Endometrium (tissue), 2 donors: ENCODE data around the gene SUMO3.

ENCODE experiments used
- FAIRE-seq: peaks from 2 replicates; lab custom pipeline; 2012; peaks lifted over from hg19 to GRCh38; lab: Jason Lieb, UNC
- donor health status: control.
- donor health status: control.

Gene SUMO3

DNA sequence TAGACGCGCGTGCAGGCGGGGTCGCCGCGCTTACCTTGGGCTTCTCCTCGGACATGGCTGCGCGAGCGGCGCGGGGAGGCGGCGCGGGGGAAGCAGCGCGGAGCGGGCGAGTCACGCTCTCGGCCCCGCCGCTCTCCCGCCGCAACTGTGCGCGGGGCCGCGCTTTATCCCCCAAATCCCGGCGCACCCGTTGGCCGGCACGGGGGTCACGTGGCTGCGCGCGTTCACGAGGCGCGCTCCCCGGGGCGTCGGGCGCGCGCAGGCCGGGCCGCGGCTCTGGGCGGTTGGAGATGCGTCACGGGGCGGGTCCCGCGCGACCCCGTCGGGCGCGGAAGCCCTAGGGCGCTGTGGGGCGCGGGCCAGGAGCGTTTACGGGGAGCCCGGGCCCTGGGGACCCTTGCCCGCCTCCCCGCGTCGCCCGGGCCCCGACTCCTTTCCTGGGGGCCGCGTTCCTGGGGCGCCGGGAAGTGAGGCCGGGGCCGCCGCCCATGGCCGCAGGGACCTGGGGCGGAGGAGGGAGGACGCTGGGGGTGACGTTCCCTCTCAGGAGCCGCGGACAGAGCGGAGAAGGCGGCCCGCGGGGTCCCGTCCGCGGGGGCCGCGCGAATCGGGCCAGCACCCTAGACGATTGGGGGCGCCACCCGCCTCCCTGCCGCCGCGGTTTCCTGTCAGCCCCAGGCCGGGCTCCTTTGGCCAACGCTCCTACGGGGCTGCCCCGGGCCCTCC is at the start of gene SUMO3:
TSS of gene SUMO3 (minus strand) at position 149 of the 726 bp plus-strand sequence. CDS start at position 55, 94 bp downstream.
- FAIRE-seq = no peak

DNA sequence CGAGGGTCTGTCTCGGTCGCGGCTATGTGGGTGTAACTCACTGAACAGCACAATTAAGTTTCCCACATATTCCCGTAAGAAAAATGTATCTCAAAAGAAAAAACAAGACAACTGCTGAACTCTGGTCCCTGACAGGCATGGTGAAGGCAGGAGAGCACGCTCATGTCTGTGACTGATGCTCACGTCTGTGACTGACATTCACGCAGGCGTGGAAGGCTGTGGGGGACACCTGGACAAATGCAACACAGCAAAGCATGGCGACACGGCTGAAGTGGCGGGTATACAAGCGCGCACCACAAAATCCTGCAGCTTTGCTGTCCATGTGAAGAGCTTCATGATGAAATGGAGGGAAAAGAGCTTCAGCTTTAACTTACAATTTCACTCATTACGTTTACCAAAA is 49.6 kb upstream of the SUMO3 start:
- FAIRE-seq = no peak

DNA sequence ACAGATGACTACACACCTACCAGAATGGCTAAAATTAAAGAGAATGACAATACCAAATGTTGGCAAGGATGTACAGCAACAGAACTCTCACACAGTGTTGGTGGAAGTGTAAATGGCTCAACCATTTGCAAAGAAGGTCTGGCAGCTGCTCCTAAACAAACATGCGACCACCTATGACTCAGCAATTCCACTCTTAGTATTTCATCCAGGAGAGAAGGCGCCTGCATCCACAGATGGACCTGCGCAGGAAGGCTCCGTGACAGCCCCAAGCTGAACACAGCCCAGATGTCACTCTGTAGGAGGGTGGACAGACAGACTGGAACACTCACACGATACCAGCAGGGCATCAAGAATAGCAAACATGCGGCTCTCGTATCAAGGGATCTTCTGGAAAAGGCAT is 48.9 kb upstream of the SUMO3 start:
- FAIRE-seq = no peak

DNA sequence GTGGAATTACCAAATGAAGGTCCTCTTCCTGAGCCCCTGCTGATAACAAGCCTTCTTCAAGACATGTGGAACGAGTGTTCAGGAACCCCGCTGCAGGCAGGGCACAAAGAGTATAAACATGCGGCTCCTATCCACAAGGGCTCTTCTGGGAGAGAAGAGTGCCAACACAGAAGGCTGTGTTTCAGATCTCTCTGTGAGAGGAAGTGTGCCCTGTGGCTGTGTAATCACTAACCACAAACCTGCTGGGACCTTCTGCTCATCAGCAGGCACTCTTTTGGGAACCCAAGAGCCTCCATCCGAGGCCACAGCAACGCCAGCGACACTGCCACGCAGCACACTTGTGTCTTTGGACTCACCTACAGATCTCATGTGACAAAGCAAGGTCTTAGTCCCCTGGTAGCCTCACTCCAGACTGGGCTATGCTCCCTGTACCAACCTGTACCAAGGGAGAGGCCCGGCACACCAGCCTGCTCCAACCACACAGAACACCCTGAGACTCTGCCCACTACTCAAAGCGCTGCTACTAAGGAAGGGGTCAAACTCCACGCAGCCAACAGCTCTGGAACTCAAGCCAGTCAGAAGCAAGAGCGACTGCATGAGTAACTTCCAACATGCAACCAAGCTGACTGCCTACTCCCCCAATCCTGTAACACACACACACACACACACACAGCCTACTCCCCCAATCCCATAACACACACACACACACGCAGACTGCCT is 47.9 kb upstream of the SUMO3 start:
- no peak for FAIRE-seq

DNA sequence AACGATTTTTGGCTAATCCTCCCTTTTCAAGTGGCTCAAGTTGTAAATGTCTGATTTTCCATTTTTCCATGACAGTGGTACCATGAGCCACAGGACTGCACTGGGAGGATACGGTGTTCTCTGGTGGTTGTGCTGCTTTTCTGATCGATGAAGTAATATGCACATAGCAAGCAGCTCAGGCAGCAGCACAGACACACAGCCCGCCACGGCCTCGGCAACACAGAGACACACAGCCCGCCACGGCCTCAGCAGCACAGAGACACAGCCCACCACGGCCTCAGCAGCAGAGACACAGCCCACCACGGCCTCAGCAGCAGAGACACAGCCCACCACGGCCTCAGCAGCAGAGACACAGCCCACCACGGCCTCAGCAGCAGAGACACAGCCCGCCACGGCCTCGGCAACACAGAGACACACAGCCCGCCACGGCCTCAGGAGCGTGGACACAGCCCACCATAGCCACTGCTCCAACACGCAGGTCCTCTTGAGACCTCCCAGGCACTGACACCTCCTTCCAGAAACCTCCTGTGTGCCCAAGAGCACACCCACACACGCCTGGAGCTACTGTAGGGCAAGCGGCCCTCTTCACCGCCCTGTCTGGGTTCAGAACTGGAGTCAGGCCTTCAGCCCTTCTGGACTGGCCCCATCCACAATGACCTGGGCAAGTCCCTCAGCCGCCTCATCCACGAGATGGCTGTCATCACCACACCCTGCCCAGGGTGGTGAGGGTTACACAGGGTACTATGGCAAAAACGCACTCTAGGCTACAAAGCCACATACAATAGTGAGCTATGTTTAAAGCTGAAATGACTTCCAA is 45.2 kb upstream of the SUMO3 start:
- FAIRE-seq = no peak

DNA sequence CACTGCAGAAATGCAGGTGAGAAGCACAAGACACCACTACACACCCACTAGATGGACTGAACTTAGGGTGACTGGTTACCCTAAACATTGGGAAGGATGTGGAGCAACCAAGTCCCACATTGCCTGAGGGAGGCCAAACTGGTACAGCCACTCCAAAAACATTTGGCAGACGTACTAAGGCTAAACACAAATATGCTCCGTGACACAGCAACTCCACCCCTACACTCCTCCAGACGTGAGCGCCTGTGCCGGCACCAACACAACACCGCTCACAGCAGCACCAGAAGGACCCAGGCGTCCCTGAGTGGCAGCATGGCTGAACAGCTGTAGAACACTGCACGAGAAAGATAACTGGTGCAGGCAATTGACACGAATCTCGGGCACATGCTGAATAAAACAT is 40.9 kb upstream of the SUMO3 start:
- FAIRE-seq = no peak

DNA sequence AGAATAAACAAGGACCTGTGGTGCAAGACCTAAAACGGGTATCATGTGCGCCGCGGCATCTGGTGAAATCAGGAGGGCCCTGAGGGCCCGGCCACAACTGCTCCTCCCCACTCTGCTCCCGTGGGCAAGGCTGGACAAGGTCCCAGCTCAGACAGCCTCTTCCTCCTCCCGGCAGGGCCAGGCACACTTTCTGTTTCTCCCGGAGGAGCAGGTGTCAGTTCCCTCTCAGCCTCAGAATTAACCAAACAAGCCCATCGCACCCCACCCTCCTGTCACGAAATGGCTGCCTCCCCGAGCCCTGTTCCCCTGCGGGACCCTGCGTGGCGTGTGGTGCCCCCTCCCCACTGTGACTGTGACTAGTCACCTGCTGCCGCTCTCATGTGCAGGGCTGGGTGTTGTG is 40.4 kb upstream of the SUMO3 start:
- no peak for FAIRE-seq

DNA sequence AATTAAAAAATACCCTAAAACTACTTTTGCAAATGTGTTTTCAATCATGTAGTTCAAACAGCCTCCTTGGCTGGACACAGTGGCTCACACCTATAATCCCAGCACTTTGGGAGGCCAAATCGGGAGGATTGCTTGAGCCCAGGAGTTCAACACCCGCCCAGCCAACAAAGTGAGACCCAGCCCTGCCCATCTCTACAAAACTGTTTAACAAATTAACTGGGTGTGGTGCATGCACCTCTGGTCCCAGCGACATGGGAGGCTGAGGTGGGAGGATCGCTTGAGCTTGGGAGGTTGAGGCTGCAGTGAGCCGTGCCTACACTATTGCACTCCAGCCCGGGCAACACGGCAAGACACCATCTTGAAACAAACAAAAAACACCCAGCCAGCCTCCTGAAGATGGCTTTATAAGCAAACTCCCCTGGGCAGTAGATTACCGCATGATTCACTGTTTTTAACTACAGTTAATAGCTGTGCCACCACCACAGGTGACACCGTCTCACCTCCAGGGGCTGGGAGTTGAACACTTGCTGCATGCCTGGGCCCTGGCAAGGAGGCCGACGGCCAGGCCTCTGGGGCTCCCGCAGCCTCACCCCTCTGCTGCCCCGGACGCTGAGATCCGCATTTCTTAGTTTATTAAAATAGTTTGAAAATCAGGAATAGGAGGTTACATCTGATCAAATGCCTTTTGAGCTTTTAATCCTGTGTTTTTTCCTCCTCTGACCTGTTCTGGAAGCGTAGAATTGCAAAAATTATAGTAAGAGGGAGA is 39.4 kb upstream of the SUMO3 start:
- FAIRE-seq = no peak

DNA sequence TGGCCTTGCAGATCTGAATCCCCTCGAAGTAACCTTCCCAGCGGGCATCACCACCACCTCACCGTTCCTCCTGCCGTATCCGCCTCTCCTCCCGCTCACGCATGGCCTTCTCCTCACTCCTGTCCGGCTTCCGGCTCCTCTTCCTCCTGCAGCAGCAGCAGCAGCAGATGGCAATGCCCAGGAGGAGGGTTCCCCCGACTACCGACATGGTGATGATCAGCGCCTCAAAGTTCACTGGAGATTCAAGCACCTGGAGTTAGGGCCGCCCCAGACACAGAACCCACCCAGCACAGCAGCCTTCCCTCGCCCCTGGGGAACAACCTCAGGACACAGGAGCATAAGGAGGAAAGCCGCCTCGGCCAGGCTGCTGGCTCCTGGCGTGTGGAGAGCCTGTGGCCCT is 38.3 kb upstream of the SUMO3 start:
- no peak for FAIRE-seq

DNA sequence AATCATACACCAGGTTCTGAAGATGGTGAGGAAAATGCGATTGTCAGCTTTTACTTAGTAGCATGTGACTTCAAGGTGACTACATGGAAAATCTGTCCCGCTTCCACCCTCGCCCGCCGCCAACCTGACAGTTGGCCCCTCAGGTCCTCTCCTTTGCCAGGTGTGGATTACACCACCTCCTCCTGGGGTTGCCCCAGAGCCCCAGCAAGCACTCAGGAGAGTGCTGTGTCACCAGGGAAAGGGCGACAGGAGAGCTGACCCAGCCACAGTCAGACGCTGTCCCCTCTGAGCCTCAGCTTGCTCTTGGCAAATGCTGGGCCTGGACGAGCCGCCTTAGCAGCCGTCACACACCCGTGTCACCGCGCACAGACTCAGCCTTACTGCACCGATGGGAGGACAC is 37.7 kb upstream of the SUMO3 start:
- no peak for FAIRE-seq

DNA sequence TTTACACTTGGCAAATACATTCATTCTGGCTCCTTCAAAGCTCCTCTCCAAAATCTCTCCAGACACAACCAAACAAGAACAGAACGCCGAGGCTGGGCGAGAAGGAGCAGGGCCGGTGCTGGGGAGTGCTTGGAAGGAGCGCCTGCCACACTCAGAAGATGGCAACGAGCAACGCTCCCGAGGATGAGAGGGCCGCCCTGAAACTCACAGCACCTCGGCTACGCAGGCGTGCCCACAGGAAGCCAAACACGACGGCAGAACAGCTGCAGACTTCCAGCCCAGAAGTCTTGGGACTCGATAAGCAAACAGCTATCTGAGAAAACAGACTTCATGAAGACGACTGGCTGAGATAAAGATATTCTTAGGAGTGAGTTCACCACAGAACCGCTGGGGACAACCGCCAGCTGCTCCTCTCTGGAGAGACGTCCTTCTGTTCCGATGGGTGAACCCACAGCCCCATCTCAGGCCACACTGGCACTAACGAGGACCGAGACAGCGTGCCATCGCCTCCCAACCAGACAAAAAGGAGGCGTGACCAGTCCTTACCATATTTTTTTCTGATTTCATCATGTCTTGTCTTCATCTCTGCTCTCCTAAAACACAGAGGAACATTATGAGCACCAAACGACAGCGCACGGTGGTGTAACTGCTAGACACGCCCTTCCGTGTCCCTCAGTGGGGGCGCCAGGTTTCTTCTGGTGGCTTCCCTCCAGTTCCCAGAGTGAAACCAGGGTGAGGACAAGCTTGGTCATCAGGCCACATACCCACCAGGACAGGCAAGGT is 37.0 kb upstream of the SUMO3 start:
- no peak for FAIRE-seq

DNA sequence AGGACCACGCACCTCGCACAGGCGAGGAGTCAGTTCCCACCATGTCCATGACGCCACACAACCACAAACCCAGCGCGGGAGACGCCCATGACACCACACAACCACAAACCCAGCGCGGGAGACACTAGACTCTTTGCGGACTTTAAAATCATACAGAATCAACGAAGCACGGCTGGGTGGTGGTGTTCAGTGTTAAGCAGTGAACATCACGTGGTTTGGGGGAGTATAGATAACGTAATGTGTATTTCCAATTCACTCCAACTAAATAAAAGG is 36.5 kb upstream of the SUMO3 start:
- no peak for FAIRE-seq

DNA sequence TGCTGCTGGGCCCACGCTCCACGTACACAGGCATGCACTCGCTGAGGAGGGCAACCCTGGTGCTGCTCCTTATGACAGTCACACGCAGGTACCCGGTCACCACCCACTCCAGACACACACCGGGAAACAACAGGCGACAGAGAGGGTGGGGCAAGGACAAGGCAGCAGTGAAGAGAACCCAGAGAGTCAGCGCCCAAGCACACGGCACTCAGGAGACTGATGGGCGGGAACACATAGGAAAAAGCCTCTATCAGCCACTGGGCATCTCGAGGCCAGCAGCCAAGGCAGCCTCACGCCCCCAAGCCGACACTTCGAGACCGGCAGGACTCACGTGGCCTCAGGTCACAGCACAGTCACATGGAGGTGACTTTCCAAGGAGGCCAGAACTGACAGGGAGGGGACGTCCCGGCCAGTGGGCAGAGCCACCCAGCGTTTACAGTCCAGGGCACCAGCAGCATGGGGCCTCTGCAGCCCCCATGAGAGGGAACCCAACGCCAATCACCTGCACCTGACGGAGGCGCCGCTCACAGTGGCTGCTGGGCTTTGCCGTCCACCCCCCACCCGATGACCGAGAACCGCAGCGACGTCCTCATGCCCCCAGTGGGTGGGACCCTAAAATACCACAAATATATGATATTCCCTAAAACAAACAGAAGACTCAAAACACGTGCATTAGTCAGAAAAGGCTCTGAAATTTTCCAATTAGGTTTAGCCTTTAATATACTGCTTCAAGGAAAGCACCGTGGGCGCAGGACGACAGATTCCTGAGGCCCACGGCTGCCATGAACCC is 35.9 kb upstream of the SUMO3 start:
- FAIRE-seq = no peak

DNA sequence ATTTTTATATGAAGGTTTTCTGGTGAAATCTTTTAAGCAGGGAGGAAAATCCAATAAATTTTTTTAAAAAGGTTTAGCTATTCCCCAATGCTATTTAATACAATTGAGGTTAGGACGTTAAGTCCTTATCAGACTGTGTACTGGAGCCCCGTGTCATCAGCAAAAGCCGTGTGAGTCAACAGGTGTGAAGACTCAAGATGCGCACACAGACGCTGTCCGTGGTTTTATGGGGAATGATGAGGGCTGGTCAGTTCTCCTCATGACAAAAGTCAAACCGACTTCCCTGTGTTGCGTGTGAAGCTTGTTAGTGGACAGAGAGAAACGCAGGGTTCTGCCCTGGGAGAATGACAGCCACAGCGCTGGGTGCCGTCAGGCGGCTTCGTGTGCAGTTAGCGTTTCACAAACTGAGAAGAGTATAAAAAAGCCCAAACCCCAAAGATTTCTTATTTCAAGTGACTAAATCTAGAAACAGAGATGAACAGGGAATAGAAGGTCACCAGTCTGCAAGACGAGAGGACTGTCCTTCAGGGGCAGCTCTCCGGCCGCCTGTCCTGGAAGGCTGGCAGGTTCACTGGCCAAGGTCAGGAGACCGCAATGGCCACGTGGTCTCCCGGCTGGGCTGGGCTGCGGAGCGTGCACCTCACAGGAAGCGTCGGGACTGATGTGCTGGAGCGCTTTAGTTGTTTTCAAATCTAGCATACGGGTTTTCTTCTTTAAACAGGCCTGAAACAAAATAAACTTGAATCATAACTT is 33.2 kb upstream of the SUMO3 start:
- no peak for FAIRE-seq

DNA sequence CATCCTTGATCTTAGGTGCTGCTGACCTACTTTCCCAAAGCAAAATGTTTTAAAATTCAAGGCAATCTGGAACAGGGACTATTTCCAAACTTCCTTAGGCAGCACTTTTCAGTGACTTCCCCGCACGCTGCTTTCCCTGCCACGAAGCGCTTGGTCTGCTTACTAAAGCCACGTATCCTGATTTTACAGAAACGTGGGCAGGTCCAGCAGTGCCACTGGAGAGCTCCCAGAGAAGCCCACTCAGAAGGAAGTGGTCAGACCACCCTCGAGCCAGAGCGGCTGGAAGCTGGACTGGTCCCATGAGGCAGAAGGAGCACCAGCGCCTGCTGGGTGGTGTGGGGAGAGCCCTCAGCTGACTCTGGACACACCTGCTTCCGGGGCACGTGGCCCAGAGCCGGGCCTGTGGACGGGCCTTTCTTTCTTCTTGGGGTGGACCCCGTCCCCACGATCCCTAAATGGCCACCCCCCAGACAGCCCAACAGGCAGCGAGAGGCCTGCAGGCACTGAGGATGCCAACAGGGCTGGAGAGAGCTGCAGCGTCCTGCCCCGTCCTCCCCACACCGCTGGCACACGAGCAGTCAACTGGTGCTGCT is 32.4 kb upstream of the SUMO3 start:
- FAIRE-seq = no peak

DNA sequence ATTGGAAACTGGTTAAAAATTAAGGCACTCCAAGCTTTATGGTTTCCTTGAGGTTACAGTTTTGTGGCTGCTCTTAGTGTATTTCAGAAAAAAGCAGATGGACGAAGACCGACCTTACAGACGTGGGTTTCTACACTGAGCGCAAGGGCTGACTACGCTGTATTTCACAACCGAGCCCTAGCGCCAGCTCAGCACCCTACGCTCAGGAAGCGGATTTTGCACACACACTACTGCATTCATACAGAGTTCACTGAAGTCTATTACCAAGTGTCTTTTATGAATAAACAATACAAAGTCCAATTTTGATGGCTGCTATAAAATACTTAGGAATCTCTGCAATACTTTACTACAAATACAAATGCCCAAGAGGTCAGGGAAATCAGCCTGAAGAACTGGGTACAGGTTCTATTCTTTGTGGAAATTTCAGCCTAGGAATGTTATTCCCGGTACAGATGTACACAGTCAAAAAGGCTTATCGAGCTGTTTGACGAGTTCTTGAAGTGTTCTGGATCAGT is 31.8 kb upstream of the SUMO3 start:
- FAIRE-seq = no peak

DNA sequence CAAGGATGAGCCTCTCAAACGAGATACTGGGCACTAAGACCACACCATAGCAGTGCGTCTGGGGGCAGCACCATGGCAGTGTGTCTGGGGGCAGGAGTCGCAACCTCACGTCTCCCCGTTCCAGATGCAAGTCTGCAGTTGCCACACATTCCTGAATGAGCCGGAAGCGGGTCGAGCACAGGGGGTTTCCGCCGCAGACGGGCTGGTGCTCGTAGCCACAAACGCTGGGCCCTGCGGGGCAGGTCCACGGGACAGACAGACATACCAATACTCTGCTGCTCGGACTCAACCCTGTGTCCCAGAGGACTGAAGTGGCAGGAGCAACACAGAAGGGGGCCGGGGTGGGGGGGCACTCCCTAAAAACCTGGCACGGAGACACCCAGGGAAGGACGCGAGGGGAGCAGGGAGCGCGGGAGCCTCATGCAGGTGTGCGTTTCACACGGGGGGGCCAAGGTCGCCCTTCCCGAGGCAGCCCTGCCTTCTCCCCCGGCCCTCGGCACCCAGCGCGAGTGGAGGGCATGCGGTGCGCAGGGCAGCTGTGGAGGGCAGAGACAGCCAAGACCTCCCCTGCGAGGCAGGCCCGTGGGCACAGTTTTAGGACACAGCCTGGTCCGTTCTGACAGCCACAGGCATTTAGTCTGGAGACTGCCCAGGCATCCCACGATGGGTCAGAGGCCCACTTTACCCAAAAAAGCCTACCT is 31.1 kb upstream of the SUMO3 start:
- no peak for FAIRE-seq

DNA sequence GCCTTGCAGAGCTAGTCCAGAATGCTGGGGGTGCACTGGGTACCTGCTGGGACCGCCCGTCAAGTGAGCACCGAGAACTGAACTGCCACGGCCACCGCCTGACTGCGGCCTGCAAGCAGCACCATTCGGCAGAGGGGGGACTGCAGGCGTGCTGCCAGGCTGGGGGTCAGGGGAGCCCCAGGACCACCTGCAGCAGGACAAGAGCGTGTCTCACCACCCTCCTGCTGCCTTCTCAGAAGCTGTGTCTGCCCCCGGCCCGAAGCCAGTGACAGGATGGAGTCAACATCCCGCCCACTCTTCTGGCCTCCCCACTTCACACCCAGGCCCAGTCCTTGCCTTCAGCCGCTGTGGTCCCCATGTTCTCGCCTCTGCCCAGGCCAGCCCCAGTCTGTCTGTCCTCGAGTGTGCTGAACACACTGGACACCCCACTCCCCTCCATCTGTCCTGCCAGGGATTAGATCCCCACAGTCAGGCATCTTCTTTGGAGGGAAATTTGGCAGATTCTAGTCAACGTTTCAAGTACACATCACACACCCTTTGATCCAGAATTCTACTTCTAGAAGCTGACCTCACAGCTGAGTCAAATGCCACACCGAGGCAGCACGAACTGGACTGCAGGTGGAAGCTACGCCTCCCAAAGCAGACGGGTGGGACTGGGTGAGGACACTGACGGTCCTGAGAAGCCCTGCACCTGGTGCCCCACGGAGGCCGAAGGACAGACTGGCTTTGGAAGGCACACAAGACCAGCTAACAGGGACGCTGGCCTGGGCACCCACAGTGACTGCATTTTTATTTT is 29.6 kb upstream of the SUMO3 start:
- FAIRE-seq = no peak
